ENCODE measurements around the gene DYNAP.

DYNAP gene

DNA sequence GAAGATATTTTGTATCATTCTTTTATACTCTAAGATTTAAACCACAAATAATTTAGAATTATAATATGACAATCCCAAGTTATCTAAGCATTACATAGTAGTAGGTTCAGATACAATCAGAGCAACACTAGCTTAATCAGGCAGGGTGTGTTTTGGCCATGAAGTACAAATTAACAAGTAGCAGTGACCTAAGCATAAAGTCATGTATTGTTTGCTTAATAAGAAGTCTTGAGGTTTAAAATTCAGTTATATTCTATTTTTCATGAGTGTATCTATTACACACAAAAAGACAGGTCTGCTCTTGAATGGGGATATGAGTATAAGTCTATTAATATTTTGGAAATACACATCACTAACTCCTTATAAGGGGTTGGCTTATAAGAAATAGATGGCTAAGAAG lies 39.9 kb downstream of the DYNAP start:
- H3K36me3 ChIP-seq: no peaks in the 10 kb centered on the region
- no peaks in the 10 kb centered on the region for H3K27me3 ChIP-seq
- no peak overlapping the region for H3K4me3 ChIP-seq
- H3K27ac ChIP-seq: no peak overlapping the region
- H3K9me3 ChIP-seq: peaks cover 2% of the 10 kb centered on the region; the same call in 1 of the 2 replicates
- no peaks in the 10 kb centered on the region for H4K20me1 ChIP-seq
- TF ChIP-seq Cebpa-rat (IDR thresholded peaks at IDR 0.05): no peak
- no peak overlapping the region for H3K4me2 ChIP-seq
- no peaks in the 10 kb centered on the region for H3K4me1 ChIP-seq
- no peak overlapping the region for H3K9ac ChIP-seq

DNA sequence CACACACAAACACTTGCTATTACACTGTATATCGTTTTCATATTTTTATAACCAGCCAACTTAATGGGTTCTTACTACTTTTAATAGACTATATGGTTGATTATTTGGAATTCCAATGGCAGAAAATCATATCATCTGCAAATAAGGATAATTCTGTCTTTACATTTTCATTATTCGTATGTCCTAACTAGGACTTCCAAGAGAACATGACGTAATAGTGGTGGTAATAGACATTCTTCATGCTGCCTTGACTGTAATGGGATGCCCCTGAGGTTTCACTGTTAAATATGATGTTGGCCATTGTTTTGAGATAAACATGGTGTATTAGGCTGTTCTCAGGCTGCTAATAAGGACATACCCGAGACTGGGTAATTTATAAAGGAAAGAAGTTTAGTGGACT lies 45.2 kb downstream of the DYNAP start:
- Histone ChIP-seq H3K9me3 (no peaks in the 10 kb centered on the region), H3K4me3 (no peak overlapping the region), H3K4me2 (no peak overlapping the region), H3K9ac (no peak overlapping the region), H3K27ac (no peak overlapping the region), H4K20me1 (no peaks in the 10 kb centered on the region), H3K36me3 (no peaks in the 10 kb centered on the region), H3K4me1 (no peaks in the 10 kb centered on the region), H3K27me3 (no peaks in the 10 kb centered on the region)
- no peak for TF ChIP-seq Cebpa-rat (IDR thresholded peaks at IDR 0.05)

GRCh38 chr18:54641734-54642133 lies 50.7 kb downstream of the DYNAP start:
- H3K9ac ChIP-seq: no peak overlapping the region
- no peaks in the 10 kb centered on the region for H3K36me3 ChIP-seq
- H3K4me2 ChIP-seq: no peak overlapping the region
- H3K27me3 ChIP-seq: no peaks in the 10 kb centered on the region
- H4K20me1 ChIP-seq: no peaks in the 10 kb centered on the region
- no peak overlapping the region for H3K4me3 ChIP-seq
- no peaks in the 10 kb centered on the region for H3K4me1 ChIP-seq
- TF ChIP-seq Cebpa-rat (IDR thresholded peaks at IDR 0.05): no peak
- no peaks in the 10 kb centered on the region for H3K9me3 ChIP-seq
- no peak overlapping the region for H3K27ac ChIP-seq

GRCh38 chr18:54647176-54647575 lies 56.1 kb downstream of the DYNAP start:
- TF ChIP-seq Cebpa-rat (IDR thresholded peaks at IDR 0.05): no peak
- Histone ChIP-seq H3K27me3 (no peaks in the 10 kb centered on the region), H3K4me2 (no peak overlapping the region)

More at GRCh38 chr18:54647176-54647575, 56.1 kb downstream of the DYNAP start:
- Histone ChIP-seq H3K9me3 (no peaks in the 10 kb centered on the region), H3K4me3 (no peak overlapping the region), H3K9ac (no peak overlapping the region), H3K27ac (no peak overlapping the region), H3K4me1 (no peaks in the 10 kb centered on the region), H3K36me3 (no peaks in the 10 kb centered on the region), H4K20me1 (no peaks in the 10 kb centered on the region)
